Stimulated activated CD8-positive, alpha-beta memory T cell treated with anti-CD3 and anti-CD28 coated beads, Interleukin-7, amount 100 ng/mL, for 24 hours (primary cell): ENCODE measurements around the gene FTCD.
"Not testable (repeated sequence)": the region's sequence is repeated elsewhere in the genome, so short reads cannot be mapped to it uniquely, and the experiment has no call there.

Experiments
- DNase-seq: peaks from one replicate; pipeline ENCODE4 v3.0.0-alpha.2; 2020; ENCODE audit warnings: low read depth

The FTCD gene

GRCh38 chr21:46188226-46189212, 33.1 kb upstream of the FTCD start:
- no peak for DNase-seq

- DNase-seq: no peak
These were observed 32.4 kb upstream of the FTCD start for GRCh38 chr21:46187814-46188213.

- no peak for DNase-seq
These were observed 31.9 kb upstream of the FTCD start for GRCh38 chr21:46187261-46187660.

- DNase-seq: no peak
These were observed 30.3 kb upstream of the FTCD start for GRCh38 chr21:46185716-46186115.

GRCh38 chr21:46184625-46185555, 29.5 kb upstream of the FTCD start:
- DNase-seq: peak; percentile 46

- peak; percentile 31 for DNase-seq
These were observed 28.7 kb upstream of the FTCD start, which contains the start of gene SPATC1L for GRCh38 chr21:46183910-46184624. Gene SPATC1L, minus strand, starts transcription at chr21:46184459. Its CDS starts 1,643 bp downstream, at chr21:46182816.

GRCh38 chr21:46183337-46183909, 28.0 kb upstream of the FTCD start:
- not testable (repeated sequence) for DNase-seq

GRCh38 chr21:46182548-46183336, 27.4 kb upstream of the FTCD start:
- no peak for DNase-seq

- no peak for DNase-seq
These were observed 26.7 kb upstream of the FTCD start for GRCh38 chr21:46181953-46182547.

GRCh38 chr21:46181436-46181835, 26.1 kb upstream of the FTCD start:
- DNase-seq: no peak

- DNase-seq: no peak
These were observed 25.5 kb upstream of the FTCD start for GRCh38 chr21:46180778-46181391.

- DNase-seq: no peak
These were observed 24.8 kb upstream of the FTCD start for GRCh38 chr21:46180079-46180722.

- no peak for DNase-seq
These were observed 24.3 kb upstream of the FTCD start for GRCh38 chr21:46179708-46180078.

GRCh38 chr21:46178961-46179360, 23.6 kb upstream of the FTCD start:
- DNase-seq: no peak

- DNase-seq: not testable (repeated sequence)
These were observed 21.2 kb upstream of the FTCD start for GRCh38 chr21:46176443-46177129.

- no peak for DNase-seq
These were observed 18.2 kb upstream of the FTCD start for GRCh38 chr21:46173573-46173972.

GRCh38 chr21:46172863-46173528, 17.6 kb upstream of the FTCD start:
- DNase-seq: no peak
